Osteoblast (primary cell): ENCODE results near the gene ANKRD13C. TPM values are rescaled to one million over a fixed set of nuclear protein-coding genes. Genes with fewer than 3 reads are reported as not detected.

Experiments used
- DNase-seq: peaks from one replicate; pipeline ENCODE4 v3.0.0; 2011; ENCODE audit warnings: low spot score, mixed read lengths; ENCODE audit not compliant: insufficient read length; ENCODE audit errors: missing footprints
- H2AFZ ChIP-seq: 2 replicates; pipeline ENCODE4 v1.6.0; 2011; ENCODE audit warnings: mild to moderate bottlenecking, low read length
- H3K27ac ChIP-seq: 2 replicates; pipeline ENCODE4 v1.5.1; 2011; ENCODE audit warnings: mild to moderate bottlenecking, low read depth, low read length, moderate library complexity
- H3K27me3 ChIP-seq: 2 replicates; pipeline ENCODE4 v1.6.0; 2012; ENCODE audit warnings: mild to moderate bottlenecking, control low read depth, inconsistent platforms, low read length, moderate library complexity; ENCODE audit not compliant: insufficient read depth
- H3K36me3 ChIP-seq: 2 replicates; pipeline ENCODE4 v1.5.1; 2011; ENCODE audit warnings: mild to moderate bottlenecking, low read length, control low read depth, moderate library complexity; ENCODE audit not compliant: insufficient read depth
- H3K4me1 ChIP-seq: 2 replicates; pipeline ENCODE4 v1.5.1; 2011; ENCODE audit warnings: mild to moderate bottlenecking, low read length, control low read depth, moderate library complexity; ENCODE audit not compliant: insufficient read depth
- H3K4me2 ChIP-seq: 2 replicates; pipeline ENCODE4 v1.6.0; 2011; ENCODE audit warnings: mild to moderate bottlenecking, low read length; ENCODE audit not compliant: insufficient read depth
- H3K4me3 ChIP-seq: fragments of 200-600 bp; sonication (generic); 3 replicates; pipeline ENCODE4 v1.5.1; 2012; ENCODE audit warnings: mild to moderate bottlenecking, low read length, inconsistent platforms; ENCODE audit not compliant: insufficient read depth
- H3K79me2 ChIP-seq: 2 replicates; pipeline ENCODE4 v1.6.0; 2012; ENCODE audit warnings: mild to moderate bottlenecking, low read length, control low read depth, inconsistent platforms; ENCODE audit not compliant: insufficient read depth
- H3K9me3 ChIP-seq: 2 replicates; pipeline ENCODE4 v1.5.1; 2011; ENCODE audit warnings: low read depth, low read length, control low read depth
- H4K20me1 ChIP-seq: 2 replicates; pipeline ENCODE4 v1.6.0; 2012; ENCODE audit warnings: mild to moderate bottlenecking, low read length, control low read depth; ENCODE audit not compliant: insufficient read depth
- total RNA-seq: library from RNA; depleted of rRNA; stranded (reverse); fragments of >200 nt; gene quantifications from 2 replicates; pipeline ENCODE4 v1.2.3, GENCODE V29; 2012
- TF ChIP-seq, protein P1 (sequence below): IDR thresholded peaks from 2 replicates; pipeline ENCODE4 v1.5.1; 2011; ENCODE audit warnings: mild to moderate bottlenecking, low read depth, low read length, moderate library complexity; ENCODE audit errors: extremely low read depth

ANKRD13C gene
- total RNA-seq, 1 donor = 39.1 TPM

DNA sequence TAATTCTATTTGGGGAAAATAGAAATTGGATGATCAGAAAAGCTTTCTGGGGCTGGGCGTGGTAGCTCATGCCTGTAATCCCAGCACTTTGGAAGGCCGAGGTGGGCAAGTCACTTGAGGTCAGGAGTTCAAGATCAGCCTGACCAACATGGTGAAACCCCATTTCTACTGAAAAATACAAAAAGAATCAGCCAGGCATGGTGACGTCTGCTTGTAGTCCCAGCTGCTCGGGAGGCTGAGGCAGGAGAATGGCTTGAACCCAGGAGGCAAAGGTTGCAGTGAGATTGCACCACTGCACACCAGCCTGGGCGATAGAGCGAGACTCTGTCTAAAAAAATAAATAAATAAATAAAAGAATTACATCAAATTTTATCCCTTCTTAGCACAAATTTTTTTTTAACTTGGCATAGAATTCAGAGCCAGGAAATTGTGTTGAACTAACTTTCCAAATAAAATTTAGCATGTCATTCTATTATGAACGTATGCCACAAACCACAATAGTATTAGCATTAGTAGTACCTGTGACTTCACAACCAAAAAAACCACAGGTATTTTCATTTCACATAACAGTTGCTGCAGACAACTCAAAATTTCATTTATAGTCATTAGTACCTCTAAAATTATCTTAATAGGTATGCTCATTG is 4.5 kb upstream of the ANKRD13C start:
- Histone ChIP-seq H3K79me2 (peaks cover 7% of the 10 kb centered on the region), H3K4me3 (no peak overlapping the region), H3K4me2 (no peak overlapping the region), H3K4me1 (peaks cover 8% of the 10 kb centered on the region), H3K36me3 (no peaks in the 10 kb centered on the region), H2AFZ (no peak overlapping the region), H3K9me3 (no peaks in the 10 kb centered on the region), H4K20me1 (no peaks in the 10 kb centered on the region), H3K27ac (no peak overlapping the region), H3K27me3 (no peaks in the 10 kb centered on the region)
- DNase-seq = no peak
- TF ChIP-seq, protein P1, sequence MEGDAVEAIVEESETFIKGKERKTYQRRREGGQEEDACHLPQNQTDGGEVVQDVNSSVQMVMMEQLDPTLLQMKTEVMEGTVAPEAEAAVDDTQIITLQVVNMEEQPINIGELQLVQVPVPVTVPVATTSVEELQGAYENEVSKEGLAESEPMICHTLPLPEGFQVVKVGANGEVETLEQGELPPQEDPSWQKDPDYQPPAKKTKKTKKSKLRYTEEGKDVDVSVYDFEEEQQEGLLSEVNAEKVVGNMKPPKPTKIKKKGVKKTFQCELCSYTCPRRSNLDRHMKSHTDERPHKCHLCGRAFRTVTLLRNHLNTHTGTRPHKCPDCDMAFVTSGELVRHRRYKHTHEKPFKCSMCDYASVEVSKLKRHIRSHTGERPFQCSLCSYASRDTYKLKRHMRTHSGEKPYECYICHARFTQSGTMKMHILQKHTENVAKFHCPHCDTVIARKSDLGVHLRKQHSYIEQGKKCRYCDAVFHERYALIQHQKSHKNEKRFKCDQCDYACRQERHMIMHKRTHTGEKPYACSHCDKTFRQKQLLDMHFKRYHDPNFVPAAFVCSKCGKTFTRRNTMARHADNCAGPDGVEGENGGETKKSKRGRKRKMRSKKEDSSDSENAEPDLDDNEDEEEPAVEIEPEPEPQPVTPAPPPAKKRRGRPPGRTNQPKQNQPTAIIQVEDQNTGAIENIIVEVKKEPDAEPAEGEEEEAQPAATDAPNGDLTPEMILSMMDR = no peak

DNA sequence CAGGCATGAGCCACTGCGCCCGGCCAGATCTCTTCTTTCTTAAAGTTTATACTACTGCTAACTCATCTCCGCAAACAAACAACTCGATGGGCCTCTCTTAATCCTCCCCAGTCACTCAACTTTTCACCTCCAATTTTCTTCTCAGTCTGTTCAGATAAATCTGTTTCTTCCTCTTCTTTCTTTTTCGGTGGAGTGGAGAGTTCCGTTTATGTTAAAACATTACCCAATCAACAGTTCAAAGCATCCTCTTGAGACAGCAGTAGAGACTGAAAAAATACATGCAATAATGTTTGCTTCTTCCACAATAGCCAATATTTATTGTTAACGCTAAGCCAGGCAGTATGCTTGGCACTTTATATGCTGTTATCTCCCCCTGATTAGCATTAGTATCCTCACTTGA is 1.4 kb upstream of the ANKRD13C start:
- Histone ChIP-seq H3K79me2 (peaks cover 38% of the 10 kb centered on the region), H4K20me1 (peaks cover 11% of the 10 kb centered on the region), H3K27me3 (no peaks in the 10 kb centered on the region), H3K4me2 (no peak overlapping the region), H3K4me1 (no peaks in the 10 kb centered on the region), H3K36me3 (no peaks in the 10 kb centered on the region), H3K27ac (no peak overlapping the region), H3K4me3 (no peak overlapping the region), H2AFZ (no peak overlapping the region), H3K9me3 (no peaks in the 10 kb centered on the region)
- TF ChIP-seq, protein P1 = no peak
- no peak for DNase-seq

DNA sequence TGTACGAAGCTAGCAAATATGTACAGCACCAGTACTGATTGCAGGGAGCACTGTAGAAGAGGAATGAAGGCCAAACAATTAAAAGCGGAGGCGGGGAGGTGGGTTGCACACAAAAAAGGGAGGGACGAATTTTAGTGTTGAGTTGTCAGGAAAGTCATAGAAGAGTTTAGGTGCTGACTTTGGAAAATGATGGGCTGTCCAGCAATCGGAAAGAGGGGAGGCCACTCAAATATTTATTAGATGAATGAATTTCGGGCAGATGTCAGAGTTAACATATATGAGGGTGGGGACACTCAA is 537 bp upstream of the ANKRD13C start:
- Histone ChIP-seq H3K4me3 (peak overlapping the region; percentile 94), H2AFZ (peak overlapping the region; percentile 97), H3K9me3 (no peaks in the 10 kb centered on the region), H3K36me3 (no peaks in the 10 kb centered on the region), H3K79me2 (peaks cover 46% of the 10 kb centered on the region), H3K27ac (peak overlapping the region; percentile 97), H3K27me3 (no peaks in the 10 kb centered on the region), H3K4me1 (no peaks in the 10 kb centered on the region), H3K4me2 (peak overlapping the region; percentile 94), H4K20me1 (peaks cover 13% of the 10 kb centered on the region)
- TF ChIP-seq, protein P1 = no peak
- DNase-seq = no peak

DNA sequence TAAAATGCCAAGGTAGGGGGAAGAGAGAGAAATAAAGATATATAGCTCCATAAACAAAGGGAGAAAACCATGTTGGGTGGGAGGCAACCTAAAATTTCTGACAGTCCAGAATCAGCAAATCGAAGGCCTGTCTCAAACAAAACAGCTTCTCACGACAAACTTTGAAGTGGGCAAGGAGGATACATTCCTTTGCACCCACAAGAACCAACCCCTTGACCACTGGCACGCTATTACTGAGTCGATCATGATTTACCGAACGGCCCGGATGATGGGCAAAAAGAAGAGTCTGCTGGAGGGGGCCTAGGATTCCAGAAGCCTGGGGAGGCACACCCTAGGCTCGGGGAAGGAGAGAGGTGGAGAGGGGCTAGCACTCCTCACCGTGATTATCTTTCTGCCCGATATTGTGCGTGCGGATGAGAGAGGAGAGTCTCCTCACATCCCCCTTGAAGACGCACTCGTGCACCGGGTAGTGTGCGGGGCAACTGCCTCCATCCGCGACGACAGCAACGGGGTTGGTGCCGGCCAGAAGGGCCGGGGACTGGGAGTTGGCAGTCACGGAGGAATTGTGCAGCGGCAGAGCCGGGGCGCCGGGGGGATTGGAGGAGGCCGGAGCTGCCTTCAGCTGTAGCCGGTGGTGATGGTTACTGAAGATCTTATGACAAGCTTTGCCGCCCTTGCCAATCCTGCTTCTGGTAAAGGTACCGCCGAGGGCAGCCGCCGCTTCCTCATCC is 756 bp downstream of the ANKRD13C start:
- TF ChIP-seq, protein P1 = no peak
- H3K4me2 ChIP-seq = peak overlapping the region; percentile 94
- peaks cover 24% of the 10 kb centered on the region for H4K20me1 ChIP-seq
- H3K27ac ChIP-seq = peak overlapping the region; percentile 97
- peak overlapping the region; percentile 94 for H3K4me3 ChIP-seq
- DNase-seq = peak; percentile 85
- no peaks in the 10 kb centered on the region for H3K27me3 ChIP-seq
- peaks cover 59% of the 10 kb centered on the region for H3K79me2 ChIP-seq
- no peaks in the 10 kb centered on the region for H3K36me3 ChIP-seq
- H3K9me3 ChIP-seq = no peaks in the 10 kb centered on the region
- H2AFZ ChIP-seq = peak overlapping the region; percentile 97
- no peaks in the 10 kb centered on the region for H3K4me1 ChIP-seq
